Duodenal mucosa (tissue), 2 donors: ENCODE data around the gene FCMR.

Source experiments
- H3K27ac ChIP-seq: one replicate; pipeline ENCODE4 v1.7.0; 2013; ENCODE audit warnings: low read depth, low read length
- H3K27me3 ChIP-seq, 2 donors: one replicate each; pipeline ENCODE4 v1.7.0; 2013; ENCODE audit warnings: low read length in 2 of 2, control low read depth in 1 of 2; ENCODE audit not compliant: insufficient read depth in 2 of 2, control insufficient read depth in 1 of 2
- H3K36me3 ChIP-seq, 2 donors: one replicate each; pipeline ENCODE4 v1.7.0; 2013; ENCODE audit warnings: low read length in 2 of 2, control low read depth in 1 of 2; ENCODE audit not compliant: insufficient read depth in 2 of 2, control insufficient read depth in 1 of 2
- H3K4me1 ChIP-seq, 2 donors: one replicate each; pipeline ENCODE4 v1.7.0; 2013; ENCODE audit warnings: low read length in 2 of 2, control low read depth in 1 of 2; ENCODE audit not compliant: insufficient read depth in 2 of 2, control insufficient read depth in 1 of 2
- H3K4me3 ChIP-seq, 2 donors: one replicate each; pipeline ENCODE4 v1.7.0; 2013; ENCODE audit warnings: low read length in 2 of 2, low read depth in 1 of 2
- H3K9ac ChIP-seq, 2 donors: one replicate each; pipeline ENCODE4 v1.7.0; 2013; ENCODE audit warnings: low read length in 2 of 2, low read depth in 1 of 2
- H3K9me3 ChIP-seq, 2 donors: one replicate each; pipeline ENCODE4 v1.7.0; 2013; ENCODE audit warnings: low read length in 2 of 2, control low read depth in 1 of 2; ENCODE audit not compliant: control insufficient read depth in 1 of 2

The FCMR gene

GRCh38 chr1:206961668-206962067 lies 39.9 kb upstream of the FCMR start:
- no peaks in the 10 kb centered on the region for H3K27me3 ChIP-seq
- no peak overlapping the region for H3K9ac ChIP-seq
- H3K9me3 ChIP-seq, result no peaks in the 10 kb centered on the region
- H3K4me3 ChIP-seq, result no peak overlapping the region
- H3K27ac ChIP-seq, result no peak overlapping the region
- H3K4me1 ChIP-seq, result peaks cover 40 to 52% of the 10 kb centered on the region in 2 donors
- H3K36me3 ChIP-seq, result no peaks in the 10 kb centered on the region

GRCh38 chr1:206960676-206961386 lies 39.1 kb upstream of the FCMR start:
- Histone ChIP-seq H3K4me1 (peaks cover 40 to 57% of the 10 kb centered on the region in 2 donors), H3K9me3 (no peaks in the 10 kb centered on the region), H3K9ac (no peak overlapping the region), H3K4me3 (no peak overlapping the region), H3K27me3 (no peaks in the 10 kb centered on the region), H3K27ac (no peak overlapping the region), H3K36me3 (no peaks in the 10 kb centered on the region)

GRCh38 chr1:206958144-206958543 lies 36.4 kb upstream of the FCMR start:
- Histone ChIP-seq H3K9ac (no peak overlapping the region), H3K36me3 (no peaks in the 10 kb centered on the region), H3K27me3 (no peaks in the 10 kb centered on the region), H3K4me1 (peaks cover 43 to 60% of the 10 kb centered on the region in 2 donors), H3K4me3 (no peak overlapping the region), H3K27ac (no peak overlapping the region), H3K9me3 (no peaks in the 10 kb centered on the region)

DNA sequence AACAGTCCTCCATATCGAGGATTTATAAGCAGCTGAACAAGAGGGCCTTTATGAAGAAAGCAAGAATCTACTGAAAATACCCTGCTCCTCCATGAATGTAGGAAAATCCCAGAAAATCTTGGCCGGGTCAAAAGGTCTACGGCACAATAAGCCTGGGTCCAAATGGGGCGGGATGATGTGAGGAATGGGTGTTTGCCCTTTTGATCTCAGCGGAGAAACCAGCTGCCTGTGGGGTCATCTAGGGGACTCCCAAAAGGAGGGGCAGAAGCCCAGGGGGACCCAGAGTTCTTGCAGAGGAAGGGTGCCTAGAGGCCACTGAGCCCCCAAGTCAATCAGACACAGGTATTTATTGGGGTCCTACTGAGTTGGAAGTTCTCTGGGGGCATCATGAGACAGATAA lies 35.9 kb upstream of the FCMR start:
- H3K27ac ChIP-seq, result no peak overlapping the region
- peaks cover 44 to 58% of the 10 kb centered on the region in 2 donors for H3K4me1 ChIP-seq
- H3K4me3 ChIP-seq, result no peak overlapping the region
- no peaks in the 10 kb centered on the region for H3K9me3 ChIP-seq
- H3K36me3 ChIP-seq, result no peaks in the 10 kb centered on the region
- no peaks in the 10 kb centered on the region for H3K27me3 ChIP-seq
- no peak overlapping the region for H3K9ac ChIP-seq

- H3K4me1 ChIP-seq, result peaks cover 61 to 77% of the 10 kb centered on the region in 2 donors
- H3K27me3 ChIP-seq, result no peaks in the 10 kb centered on the region
- no peaks in the 10 kb centered on the region for H3K36me3 ChIP-seq
- no peaks in the 10 kb centered on the region for H3K9me3 ChIP-seq
- peak overlapping the region; percentile 53 for H3K27ac ChIP-seq
- H3K9ac ChIP-seq, result peak overlapping the region in 1 of 2 donors; percentile 25
- H3K4me3 ChIP-seq, result peak overlapping the region; percentile 35 to 43
Observed at GRCh38 chr1:206955476-206956451, 34.0 kb upstream of the FCMR start.

DNA sequence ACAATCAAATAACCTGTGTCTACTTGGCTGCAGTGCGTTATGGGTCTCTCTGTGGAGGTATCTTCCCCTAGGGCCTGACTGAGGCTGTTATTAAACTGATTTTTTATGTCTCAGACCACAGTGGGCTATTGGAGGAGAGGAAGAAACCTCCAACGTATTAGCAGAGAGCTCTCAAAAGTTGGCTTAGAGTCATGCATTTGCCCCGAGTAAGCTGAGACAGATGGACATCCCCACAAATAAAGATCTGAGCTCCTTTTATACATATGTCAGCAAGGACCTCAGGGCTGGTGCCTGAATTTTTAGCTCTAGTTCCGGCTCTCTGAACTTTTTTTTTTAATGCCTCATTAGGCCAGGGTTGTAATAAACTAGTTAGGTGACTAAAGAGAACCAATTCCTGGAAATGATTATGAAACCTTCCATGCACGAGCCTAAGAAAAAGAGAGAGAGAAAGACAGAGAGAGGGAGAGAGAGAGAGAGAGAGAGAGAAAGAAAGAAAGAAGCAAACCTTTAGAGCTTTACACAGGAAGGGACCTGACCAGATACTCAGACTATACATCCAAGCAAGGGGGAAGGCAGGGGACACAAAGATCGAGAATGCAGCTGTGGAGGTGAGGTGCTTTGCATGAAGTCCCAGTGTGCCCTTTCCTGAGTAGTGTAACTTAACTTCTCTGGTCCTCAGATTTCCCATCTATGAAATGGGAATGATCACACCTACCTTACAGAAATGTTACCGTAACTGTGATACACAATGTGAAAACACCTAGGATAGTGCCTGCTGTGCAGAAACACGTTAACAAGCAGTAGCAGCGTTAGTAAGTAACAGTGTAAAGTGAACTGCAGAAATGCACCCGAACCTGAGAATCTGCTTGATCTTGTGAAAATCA lies 33.0 kb upstream of the FCMR start:
- H3K4me1 ChIP-seq, result peaks cover 62 to 81% of the 10 kb centered on the region in 2 donors
- peak overlapping the region; percentile 5 to 25 for H3K9ac ChIP-seq
- H3K27me3 ChIP-seq, result no peaks in the 10 kb centered on the region
- H3K4me3 ChIP-seq, result peak overlapping the region; percentile 35 to 43
- no peaks in the 10 kb centered on the region for H3K36me3 ChIP-seq
- no peaks in the 10 kb centered on the region for H3K9me3 ChIP-seq
- H3K27ac ChIP-seq, result peak overlapping the region; percentile 53

DNA sequence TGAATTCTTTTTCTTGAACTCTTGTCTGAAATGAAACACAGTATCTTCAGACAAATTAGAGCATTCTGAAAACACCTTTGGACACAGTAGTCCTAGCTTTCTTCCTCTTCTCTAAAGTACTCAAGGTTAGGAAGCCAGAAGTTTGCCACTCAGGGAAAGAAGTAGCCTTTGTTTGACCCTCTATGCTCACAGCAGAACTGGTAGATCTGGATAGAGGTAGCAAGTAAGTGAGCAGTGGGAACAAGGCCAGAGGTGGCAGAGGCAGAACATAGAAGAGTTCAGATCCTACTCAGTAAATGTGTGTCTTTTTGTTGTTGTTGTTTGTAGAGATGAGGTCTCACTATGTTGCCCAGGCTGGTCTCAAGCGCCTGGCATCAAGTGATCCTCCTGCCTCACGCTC lies 31.9 kb upstream of the FCMR start:
- Histone ChIP-seq H3K9me3 (no peaks in the 10 kb centered on the region), H3K27ac (peak overlapping the region; percentile 53), H3K4me3 (no peak overlapping the region), H3K36me3 (no peaks in the 10 kb centered on the region), H3K9ac (peak overlapping the region; percentile 0 to 5), H3K27me3 (no peaks in the 10 kb centered on the region), H3K4me1 (peaks cover 69 to 92% of the 10 kb centered on the region in 2 donors)

DNA sequence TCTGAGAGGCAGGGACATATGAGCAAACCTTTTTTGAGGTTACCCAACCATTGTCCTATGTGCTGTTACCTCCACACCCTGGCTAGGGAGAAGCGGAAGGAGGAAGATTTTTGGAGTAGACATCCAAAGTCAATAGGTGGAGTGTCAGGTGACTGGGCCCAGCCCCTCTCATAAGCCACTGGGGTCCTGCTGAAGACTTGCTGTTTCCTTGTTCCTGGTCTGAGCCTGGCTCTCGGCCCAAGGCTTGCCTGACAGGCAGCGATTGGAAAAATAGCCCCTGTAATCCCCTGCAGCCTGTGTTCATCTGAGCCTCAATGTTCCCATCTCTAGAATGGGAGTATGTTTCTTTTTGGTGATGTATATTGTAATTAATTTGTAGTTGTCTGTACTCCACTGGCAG lies 31.4 kb upstream of the FCMR start:
- no peak overlapping the region for H3K4me3 ChIP-seq
- no peaks in the 10 kb centered on the region for H3K27me3 ChIP-seq
- no peaks in the 10 kb centered on the region for H3K9me3 ChIP-seq
- peak overlapping the region; percentile 0 to 5 for H3K9ac ChIP-seq
- no peaks in the 10 kb centered on the region for H3K36me3 ChIP-seq
- H3K27ac ChIP-seq, result peak overlapping the region; percentile 53
- H3K4me1 ChIP-seq, result peaks cover 70 to 92% of the 10 kb centered on the region in 2 donors

DNA sequence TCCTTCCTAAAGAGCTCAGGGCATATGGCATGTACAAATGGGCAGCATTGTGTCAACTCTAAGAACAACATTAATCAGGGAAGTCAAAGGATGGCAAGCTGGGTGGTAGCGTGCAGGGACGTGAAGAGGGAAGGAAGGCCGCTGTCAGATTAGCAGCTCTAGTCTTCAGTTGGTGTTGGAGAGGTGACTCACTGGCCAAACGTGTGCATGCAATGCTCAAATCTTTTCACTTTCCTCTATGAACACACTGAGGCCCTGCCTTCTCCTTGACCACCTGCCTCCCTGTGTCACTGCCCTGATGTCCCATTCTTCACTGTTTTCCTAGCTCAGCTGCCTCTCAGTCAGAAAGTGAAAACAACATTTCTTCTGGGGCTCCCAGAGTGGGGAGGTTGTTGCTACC lies 30.4 kb upstream of the FCMR start:
- peak overlapping the region in 1 of 2 donors; percentile 15 for H3K4me3 ChIP-seq
- peaks cover 70 to 89% of the 10 kb centered on the region in 2 donors for H3K4me1 ChIP-seq
- no peaks in the 10 kb centered on the region for H3K9me3 ChIP-seq
- H3K36me3 ChIP-seq, result no peaks in the 10 kb centered on the region
- H3K27me3 ChIP-seq, result no peaks in the 10 kb centered on the region
- H3K9ac ChIP-seq, result peak overlapping the region; percentile 9 to 13
- H3K27ac ChIP-seq, result peak overlapping the region; percentile 40
